BE2C (cell line): ENCODE results near the gene PLEKHO2.
A peak's percentile ranks its signal among the peaks of the same experiment; 100 is the strongest.
"Not testable (repeated sequence)": the region's sequence is repeated elsewhere in the genome, so short reads cannot be mapped to it uniquely, and the experiment has no call there.

Experiments used
- DNase-seq: peaks from one replicate; pipeline ENCODE4 v3.0.0-alpha.2; 2020
- H3K27me3 ChIP-seq: fragments of 250-450 bp; sonication (Bioruptor Pico); 2 replicates; pipeline ENCODE4 v1.5.1; 2020; ENCODE audit warnings: mild to moderate bottlenecking
- H3K36me3 ChIP-seq: fragments of 250-450 bp; sonication (Bioruptor Pico); 2 replicates; pipeline ENCODE4 v1.5.1; 2020; ENCODE audit warnings: mild to moderate bottlenecking
- H3K4me1 ChIP-seq: fragments of 250-450 bp; sonication (Bioruptor Pico); 2 replicates; pipeline ENCODE4 v1.5.1; 2020
- H3K4me3 ChIP-seq: 2 replicates; pipeline ENCODE4 v1.5.1; 2011; ENCODE audit warnings: low read depth, low read length
- H3K9me3 ChIP-seq: fragments of 250-450 bp; sonication (Bioruptor Pico); 2 replicates; pipeline ENCODE4 v1.5.1; 2020
- CTCF ChIP-seq: IDR thresholded peaks from 2 replicates; pipeline ENCODE4 v1.5.1; 2012; ENCODE audit warnings: mild to moderate bottlenecking, low read depth, low read length

The PLEKHO2 gene

GRCh38 chr15:64810497-64811326 lies 31.0 kb upstream of the PLEKHO2 start:
- Histone ChIP-seq H3K27me3 (no peaks in the 10 kb centered on the region), H3K4me1 (peaks cover 28% of the 10 kb centered on the region), H3K9me3 (no peaks in the 10 kb centered on the region), H3K4me3 (no peak overlapping the region), H3K36me3 (peaks cover 3% of the 10 kb centered on the region)
- no peak for TF ChIP-seq CTCF
- DNase-seq = no peak

GRCh38 chr15:64813075-64813474 lies 28.6 kb upstream of the PLEKHO2 start:
- no peak for TF ChIP-seq CTCF
- no peaks in the 10 kb centered on the region for H3K27me3 ChIP-seq
- peak; percentile 89 for DNase-seq
- H3K36me3 ChIP-seq = peaks cover 17% of the 10 kb centered on the region
- no peaks in the 10 kb centered on the region for H3K9me3 ChIP-seq
- peaks cover 28% of the 10 kb centered on the region for H3K4me1 ChIP-seq
- H3K4me3 ChIP-seq = no peak overlapping the region

GRCh38 chr15:64814283-64814682 lies 27.4 kb upstream of the PLEKHO2 start:
- H3K4me3 ChIP-seq = not testable (repeated sequence)

GRCh38 chr15:64814965-64815364 lies 26.8 kb upstream of the PLEKHO2 start:
- DNase-seq, H3K4me3 ChIP-seq, H3K9me3 ChIP-seq, H3K27me3 ChIP-seq: not testable (repeated sequence)
- Histone ChIP-seq H3K4me1 (peaks cover 25% of the 10 kb centered on the region), H3K36me3 (peaks cover 36% of the 10 kb centered on the region)

More at GRCh38 chr15:64814283-64814682, 27.4 kb upstream of the PLEKHO2 start:
- not testable (repeated sequence) for H3K9me3 ChIP-seq, DNase-seq, H3K27me3 ChIP-seq
- Histone ChIP-seq H3K36me3 (peaks cover 29% of the 10 kb centered on the region), H3K4me1 (peaks cover 28% of the 10 kb centered on the region)

- H3K4me1 ChIP-seq = peaks cover 20% of the 10 kb centered on the region
- H3K27me3 ChIP-seq = no peaks in the 10 kb centered on the region
- H3K4me3 ChIP-seq = no peak overlapping the region
- H3K9me3 ChIP-seq = no peaks in the 10 kb centered on the region
- no peak for DNase-seq
- no peak for TF ChIP-seq CTCF
- peaks cover 49% of the 10 kb centered on the region for H3K36me3 ChIP-seq
Observed at GRCh38 chr15:64816452-64816851, 25.3 kb upstream of the PLEKHO2 start.

GRCh38 chr15:64824929-64825430 lies 16.7 kb upstream of the PLEKHO2 start:
- Histone ChIP-seq H3K4me3 (peak overlapping the region; percentile 93), H3K9me3 (no peaks in the 10 kb centered on the region), H3K27me3 (no peaks in the 10 kb centered on the region), H3K36me3 (peaks cover 22% of the 10 kb centered on the region), H3K4me1 (no peaks in the 10 kb centered on the region)
- TF ChIP-seq CTCF = no peak
- peak; percentile 34 for DNase-seq

GRCh38 chr15:64825431-64826294 lies 16.1 kb upstream of the PLEKHO2 start, which contains the start of gene PIF1:
Gene PIF1 (minus strand): TSS chr15:64825647. CDS start chr15:64824335, 1,312 bp downstream.
- peak; percentile 96 for DNase-seq
- Histone ChIP-seq H3K27me3 (no peaks in the 10 kb centered on the region), H3K9me3 (no peaks in the 10 kb centered on the region), H3K36me3 (peaks cover 15% of the 10 kb centered on the region), H3K4me1 (no peaks in the 10 kb centered on the region), H3K4me3 (peak within 1 kb of the TSS; percentile 93)
- no peak for TF ChIP-seq CTCF
